GM23338 (cell line): ENCODE data around the gene SRSF8. TPM values are rescaled to one million over a fixed set of nuclear protein-coding genes. Genes with fewer than 3 reads are reported as not detected.

ENCODE experiments used
- ATAC-seq: fragments of 200-7000 bp; cut with Tn5 transposase; 3 replicates; pipeline ENCODE4 v1.9.1; 2020
- DNase-seq: peaks from one replicate; pipeline ENCODE4 v3.0.0-alpha.2; 2015; ENCODE audit warnings: low spot score
- H2AFZ ChIP-seq: fragments of 200-600 bp; sonication (generic); 2 replicates; pipeline ENCODE4 v1.8.0; 2016; ENCODE audit warnings: antibody characterized with exemption, mild to moderate bottlenecking, moderate library complexity
- H3F3A ChIP-seq: fragments of 200-600 bp; sonication (generic); replicated peaks from 2 replicates; pipeline ENCODE4 v1.8.0; 2017; ENCODE audit warnings: antibody characterized with exemption, mixed run types, low read depth
- H3K27ac ChIP-seq: fragments of 200-600 bp; sonication (generic); 2 replicates; pipeline ENCODE4 v1.6.1; 2016; ENCODE audit warnings: low read depth
- H3K27me3 ChIP-seq: fragments of 200-600 bp; sonication (generic); 2 replicates; pipeline ENCODE4 v1.8.0; 2016; ENCODE audit warnings: mild to moderate bottlenecking, mixed run types, moderate library complexity; ENCODE audit not compliant: insufficient read depth
- H3K36me3 ChIP-seq: fragments of 200-600 bp; sonication (generic); 2 replicates; pipeline ENCODE4 v1.8.0; 2016; ENCODE audit warnings: mild to moderate bottlenecking; ENCODE audit not compliant: insufficient read depth
- H3K4me1 ChIP-seq: fragments of 200-600 bp; sonication (generic); 2 replicates; pipeline ENCODE4 v1.8.0; 2016; ENCODE audit warnings: mild to moderate bottlenecking, moderate library complexity; ENCODE audit not compliant: insufficient read depth
- H3K4me2 ChIP-seq: fragments of 200-600 bp; sonication (generic); 2 replicates; pipeline ENCODE4 v1.7.1; 2017; ENCODE audit warnings: mixed run types
- H3K4me3 ChIP-seq: fragments of 200-600 bp; sonication (generic); 2 replicates; pipeline ENCODE4 v1.6.1; 2016; ENCODE audit warnings: mixed run types
- H3K79me2 ChIP-seq: fragments of 200-600 bp; sonication (generic); replicated peaks from 2 replicates; pipeline ENCODE4 v1.8.0; 2017; ENCODE audit warnings: mild to moderate bottlenecking; ENCODE audit not compliant: insufficient read depth
- H3K9me2 ChIP-seq: fragments of 200-600 bp; sonication (generic); 2 replicates; pipeline ENCODE4 v1.8.0; 2017; ENCODE audit not compliant: insufficient read depth
- H4K20me1 ChIP-seq: fragments of 200-600 bp; sonication (generic); replicated peaks from 2 replicates; pipeline ENCODE4 v1.8.0; 2017; ENCODE audit warnings: mild to moderate bottlenecking; ENCODE audit not compliant: insufficient read depth
- H3K27ac Mint-ChIP-seq: 2 replicates; pipeline ENCODE4 v1.8.0; 2020; ENCODE audit warnings: inconsistent platforms, mild to moderate bottlenecking, moderate library complexity, mixed read lengths
- H3K27me3 Mint-ChIP-seq: 3 replicates; pipeline ENCODE4 v1.8.0; 2022; ENCODE audit warnings: low read depth, mild to moderate bottlenecking, moderate library complexity, mixed read lengths, inconsistent platforms; ENCODE audit not compliant: insufficient read depth, poor library complexity
- H3K36me3 Mint-ChIP-seq: 3 replicates; pipeline ENCODE4 v1.8.0; 2021; ENCODE audit warnings: low read depth, mild to moderate bottlenecking, inconsistent platforms, moderate library complexity, mixed read lengths
- H3K4me1 Mint-ChIP-seq: 3 replicates; pipeline ENCODE4 v1.8.0; 2020; ENCODE audit warnings: mild to moderate bottlenecking, inconsistent platforms, mixed read lengths
- H3K4me3 Mint-ChIP-seq: 3 replicates; pipeline ENCODE4 v1.8.0; 2021; ENCODE audit warnings: moderate library complexity, mild to moderate bottlenecking, inconsistent platforms, mixed read lengths
- H3K9me3 Mint-ChIP-seq: 3 replicates; pipeline ENCODE4 v1.8.0; 2020; ENCODE audit warnings: moderate library complexity, mild to moderate bottlenecking, inconsistent platforms, mixed read lengths
- CREB1 ChIP-seq: fragments of 250-450 bp; sonication (Bioruptor Pico); IDR thresholded peaks from 2 replicates; pipeline ENCODE4 v1.5.0; 2020; ENCODE audit warnings: low read depth, mild to moderate bottlenecking, moderate library complexity
- ETS1 ChIP-seq: IDR thresholded peaks from 2 replicates; pipeline ENCODE4 v1.6.1; 2016; ENCODE audit warnings: antibody characterized with exemption
- EZH2 ChIP-seq: fragments of 200-600 bp; sonication (generic); IDR thresholded peaks from one replicate; pipeline ENCODE4 v1.8.0; 2017; ENCODE audit warnings: antibody characterized with exemption, mild to moderate bottlenecking, low read depth; ENCODE audit not compliant: unreplicated experiment
- EZH2phosphoT487 ChIP-seq: fragments of 200-600 bp; sonication (generic); IDR thresholded peaks from one replicate; pipeline ENCODE4 v1.8.1; 2018; ENCODE audit warnings: antibody characterized with exemption; ENCODE audit not compliant: unreplicated experiment
- JUNB ChIP-seq: IDR thresholded peaks from one replicate; pipeline ENCODE4 v1.6.1; 2016; ENCODE audit warnings: antibody characterized with exemption; ENCODE audit not compliant: unreplicated experiment
- NANOG ChIP-seq: IDR thresholded peaks from 2 replicates; pipeline ENCODE4 v1.6.1; 2016; ENCODE audit warnings: antibody characterized with exemption, borderline replicate concordance
- POLR2AphosphoS5 ChIP-seq: IDR thresholded peaks from 2 replicates; pipeline ENCODE4 v1.6.1; 2016; ENCODE audit warnings: antibody characterized with exemption, low read depth
- STAT1 ChIP-seq: IDR thresholded peaks from one replicate; pipeline ENCODE4 v1.6.1; 2016; ENCODE audit warnings: antibody characterized with exemption; ENCODE audit not compliant: unreplicated experiment
- ZNF114 ChIP-seq: fragments of 250-450 bp; sonication (Bioruptor Pico); IDR thresholded peaks from 2 replicates; pipeline ENCODE4 v1.5.0; 2020; ENCODE audit warnings: mild to moderate bottlenecking, moderate library complexity
- ZNF331 ChIP-seq: fragments of 250-450 bp; sonication (Bioruptor Pico); IDR thresholded peaks from 2 replicates; pipeline ENCODE4 v1.5.0; 2020; ENCODE audit warnings: low read depth, mild to moderate bottlenecking, moderate library complexity
- polyA plus RNA-seq: library from polyadenylated mRNA; unstranded; fragments of >200 nt; fragmentation: Nextera tagmentation; extraction: Ambion mirVana; gene quantifications from 2 replicates; pipeline ENCODE4 v1.2.1, GENCODE V29; 2016
- total RNA-seq: library from RNA; depleted of rRNA; stranded (reverse); fragments of >200 nt; shearing (Covaris generic); gene quantifications from 2 replicates; pipeline ENCODE4 v1.2.3, GENCODE V29; 2014
- TF ChIP-seq, protein P1 (sequence below): IDR thresholded peaks from one replicate; pipeline ENCODE4 v1.6.1; 2018; ENCODE audit warnings: antibody characterized with exemption; ENCODE audit not compliant: unreplicated experiment
- TF ChIP-seq, protein P2 (sequence below), 2 experiments: fragments of 200-600 bp in 1 of 2; sonication (generic) in 1 of 2; conservative IDR thresholded peaks; 2 replicates each; pipeline versions ENCODE4 v1.5.1 to v1.6.1; 2016 to 2017; ENCODE audit warnings: antibody characterized with exemption in 2 of 2, low read depth in 2 of 2, mild to moderate bottlenecking in 2 of 2, moderate library complexity in 1 of 2
- TF ChIP-seq, protein P3 (sequence below): fragments of 250-450 bp; sonication (Bioruptor Pico); IDR thresholded peaks from 2 replicates; pipeline ENCODE4 v1.5.0; 2020; ENCODE audit warnings: mild to moderate bottlenecking, moderate library complexity

SRSF8 gene
- total and polyA plus RNA-seq, 2 experiments from 2014 or later: 12.6 to 19.9 TPM

GRCh38 chr11:95081010-95081409, 14.3 kb downstream of the SRSF8 start:
- Mint-ChIP-seq H3K4me3 (no peak overlapping the region), H3K27me3 (no peaks in the 10 kb centered on the region), H3K4me1 (peaks cover 13% of the 10 kb centered on the region; the same call in 2 of the 3 replicates), H3K36me3 (no peaks in the 10 kb centered on the region), H3K9me3 (no peaks in the 10 kb centered on the region), H3K27ac (no peak overlapping the region)
- H3K79me2 ChIP-seq: no peaks in the 10 kb centered on the region
- ATAC-seq (no peak), DNase-seq (no peak)
- H3K36me3 ChIP-seq: no peaks in the 10 kb centered on the region
- no peak overlapping the region for H3K27ac ChIP-seq
- peak overlapping the region; percentile 49; the same call in 1 of the 2 replicates for H3K4me2 ChIP-seq
- TF ChIP-seq STAT1: no peak
- no peak for TF ChIP-seq EZH2phosphoT487
- TF ChIP-seq, protein P1, sequence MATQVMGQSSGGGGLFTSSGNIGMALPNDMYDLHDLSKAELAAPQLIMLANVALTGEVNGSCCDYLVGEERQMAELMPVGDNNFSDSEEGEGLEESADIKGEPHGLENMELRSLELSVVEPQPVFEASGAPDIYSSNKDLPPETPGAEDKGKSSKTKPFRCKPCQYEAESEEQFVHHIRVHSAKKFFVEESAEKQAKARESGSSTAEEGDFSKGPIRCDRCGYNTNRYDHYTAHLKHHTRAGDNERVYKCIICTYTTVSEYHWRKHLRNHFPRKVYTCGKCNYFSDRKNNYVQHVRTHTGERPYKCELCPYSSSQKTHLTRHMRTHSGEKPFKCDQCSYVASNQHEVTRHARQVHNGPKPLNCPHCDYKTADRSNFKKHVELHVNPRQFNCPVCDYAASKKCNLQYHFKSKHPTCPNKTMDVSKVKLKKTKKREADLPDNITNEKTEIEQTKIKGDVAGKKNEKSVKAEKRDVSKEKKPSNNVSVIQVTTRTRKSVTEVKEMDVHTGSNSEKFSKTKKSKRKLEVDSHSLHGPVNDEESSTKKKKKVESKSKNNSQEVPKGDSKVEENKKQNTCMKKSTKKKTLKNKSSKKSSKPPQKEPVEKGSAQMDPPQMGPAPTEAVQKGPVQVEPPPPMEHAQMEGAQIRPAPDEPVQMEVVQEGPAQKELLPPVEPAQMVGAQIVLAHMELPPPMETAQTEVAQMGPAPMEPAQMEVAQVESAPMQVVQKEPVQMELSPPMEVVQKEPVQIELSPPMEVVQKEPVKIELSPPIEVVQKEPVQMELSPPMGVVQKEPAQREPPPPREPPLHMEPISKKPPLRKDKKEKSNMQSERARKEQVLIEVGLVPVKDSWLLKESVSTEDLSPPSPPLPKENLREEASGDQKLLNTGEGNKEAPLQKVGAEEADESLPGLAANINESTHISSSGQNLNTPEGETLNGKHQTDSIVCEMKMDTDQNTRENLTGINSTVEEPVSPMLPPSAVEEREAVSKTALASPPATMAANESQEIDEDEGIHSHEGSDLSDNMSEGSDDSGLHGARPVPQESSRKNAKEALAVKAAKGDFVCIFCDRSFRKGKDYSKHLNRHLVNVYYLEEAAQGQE: no peak
- TF ChIP-seq, protein P2, sequence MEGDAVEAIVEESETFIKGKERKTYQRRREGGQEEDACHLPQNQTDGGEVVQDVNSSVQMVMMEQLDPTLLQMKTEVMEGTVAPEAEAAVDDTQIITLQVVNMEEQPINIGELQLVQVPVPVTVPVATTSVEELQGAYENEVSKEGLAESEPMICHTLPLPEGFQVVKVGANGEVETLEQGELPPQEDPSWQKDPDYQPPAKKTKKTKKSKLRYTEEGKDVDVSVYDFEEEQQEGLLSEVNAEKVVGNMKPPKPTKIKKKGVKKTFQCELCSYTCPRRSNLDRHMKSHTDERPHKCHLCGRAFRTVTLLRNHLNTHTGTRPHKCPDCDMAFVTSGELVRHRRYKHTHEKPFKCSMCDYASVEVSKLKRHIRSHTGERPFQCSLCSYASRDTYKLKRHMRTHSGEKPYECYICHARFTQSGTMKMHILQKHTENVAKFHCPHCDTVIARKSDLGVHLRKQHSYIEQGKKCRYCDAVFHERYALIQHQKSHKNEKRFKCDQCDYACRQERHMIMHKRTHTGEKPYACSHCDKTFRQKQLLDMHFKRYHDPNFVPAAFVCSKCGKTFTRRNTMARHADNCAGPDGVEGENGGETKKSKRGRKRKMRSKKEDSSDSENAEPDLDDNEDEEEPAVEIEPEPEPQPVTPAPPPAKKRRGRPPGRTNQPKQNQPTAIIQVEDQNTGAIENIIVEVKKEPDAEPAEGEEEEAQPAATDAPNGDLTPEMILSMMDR (conservative IDR thresholded peaks at IDR 0.05; ENCODE audit: low read depth in 2 of 2): no peak
- TF ChIP-seq, protein P3, sequence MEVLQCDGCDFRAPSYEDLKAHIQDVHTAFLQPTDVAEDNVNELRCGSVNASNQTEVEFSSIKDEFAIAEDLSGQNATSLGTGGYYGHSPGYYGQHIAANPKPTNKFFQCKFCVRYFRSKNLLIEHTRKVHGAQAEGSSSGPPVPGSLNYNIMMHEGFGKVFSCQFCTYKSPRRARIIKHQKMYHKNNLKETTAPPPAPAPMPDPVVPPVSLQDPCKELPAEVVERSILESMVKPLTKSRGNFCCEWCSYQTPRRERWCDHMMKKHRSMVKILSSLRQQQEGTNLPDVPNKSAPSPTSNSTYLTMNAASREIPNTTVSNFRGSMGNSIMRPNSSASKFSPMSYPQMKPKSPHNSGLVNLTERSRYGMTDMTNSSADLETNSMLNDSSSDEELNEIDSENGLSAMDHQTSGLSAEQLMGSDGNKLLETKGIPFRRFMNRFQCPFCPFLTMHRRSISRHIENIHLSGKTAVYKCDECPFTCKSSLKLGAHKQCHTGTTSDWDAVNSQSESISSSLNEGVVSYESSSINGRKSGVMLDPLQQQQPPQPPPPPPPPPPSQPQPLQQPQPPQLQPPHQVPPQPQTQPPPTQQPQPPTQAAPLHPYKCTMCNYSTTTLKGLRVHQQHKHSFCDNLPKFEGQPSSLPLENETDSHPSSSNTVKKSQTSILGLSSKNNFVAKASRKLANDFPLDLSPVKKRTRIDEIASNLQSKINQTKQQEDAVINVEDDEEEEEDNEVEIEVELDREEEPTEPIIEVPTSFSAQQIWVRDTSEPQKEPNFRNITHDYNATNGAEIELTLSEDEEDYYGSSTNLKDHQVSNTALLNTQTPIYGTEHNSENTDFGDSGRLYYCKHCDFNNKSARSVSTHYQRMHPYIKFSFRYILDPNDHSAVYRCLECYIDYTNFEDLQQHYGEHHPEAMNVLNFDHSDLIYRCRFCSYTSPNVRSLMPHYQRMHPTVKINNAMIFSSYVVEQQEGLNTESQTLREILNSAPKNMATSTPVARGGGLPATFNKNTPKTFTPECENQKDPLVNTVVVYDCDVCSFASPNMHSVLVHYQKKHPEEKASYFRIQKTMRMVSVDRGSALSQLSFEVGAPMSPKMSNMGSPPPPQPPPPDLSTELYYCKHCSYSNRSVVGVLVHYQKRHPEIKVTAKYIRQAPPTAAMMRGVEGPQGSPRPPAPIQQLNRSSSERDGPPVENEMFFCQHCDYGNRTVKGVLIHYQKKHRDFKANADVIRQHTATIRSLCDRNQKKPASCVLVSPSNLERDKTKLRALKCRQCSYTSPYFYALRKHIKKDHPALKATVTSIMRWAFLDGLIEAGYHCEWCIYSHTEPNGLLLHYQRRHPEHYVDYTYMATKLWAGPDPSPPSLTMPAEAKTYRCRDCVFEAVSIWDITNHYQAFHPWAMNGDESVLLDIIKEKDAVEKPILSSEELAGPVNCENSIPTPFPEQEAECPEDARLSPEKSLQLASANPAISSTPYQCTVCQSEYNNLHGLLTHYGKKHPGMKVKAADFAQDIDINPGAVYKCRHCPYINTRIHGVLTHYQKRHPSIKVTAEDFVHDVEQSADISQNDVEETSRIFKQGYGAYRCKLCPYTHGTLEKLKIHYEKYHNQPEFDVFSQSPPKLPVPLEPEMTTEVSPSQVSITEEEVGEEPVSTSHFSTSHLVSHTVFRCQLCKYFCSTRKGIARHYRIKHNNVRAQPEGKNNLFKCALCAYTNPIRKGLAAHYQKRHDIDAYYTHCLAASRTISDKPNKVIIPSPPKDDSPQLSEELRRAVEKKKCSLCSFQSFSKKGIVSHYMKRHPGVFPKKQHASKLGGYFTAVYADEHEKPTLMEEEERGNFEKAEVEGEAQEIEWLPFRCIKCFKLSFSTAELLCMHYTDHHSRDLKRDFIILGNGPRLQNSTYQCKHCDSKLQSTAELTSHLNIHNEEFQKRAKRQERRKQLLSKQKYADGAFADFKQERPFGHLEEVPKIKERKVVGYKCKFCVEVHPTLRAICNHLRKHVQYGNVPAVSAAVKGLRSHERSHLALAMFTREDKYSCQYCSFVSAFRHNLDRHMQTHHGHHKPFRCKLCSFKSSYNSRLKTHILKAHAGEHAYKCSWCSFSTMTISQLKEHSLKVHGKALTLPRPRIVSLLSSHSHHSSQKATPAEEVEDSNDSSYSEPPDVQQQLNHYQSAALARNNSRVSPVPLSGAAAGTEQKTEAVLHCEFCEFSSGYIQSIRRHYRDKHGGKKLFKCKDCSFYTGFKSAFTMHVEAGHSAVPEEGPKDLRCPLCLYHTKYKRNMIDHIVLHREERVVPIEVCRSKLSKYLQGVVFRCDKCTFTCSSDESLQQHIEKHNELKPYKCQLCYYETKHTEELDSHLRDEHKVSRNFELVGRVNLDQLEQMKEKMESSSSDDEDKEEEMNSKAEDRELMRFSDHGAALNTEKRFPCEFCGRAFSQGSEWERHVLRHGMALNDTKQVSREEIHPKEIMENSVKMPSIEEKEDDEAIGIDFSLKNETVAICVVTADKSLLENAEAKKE: no peak
- TF ChIP-seq EZH2: no peak
- TF ChIP-seq ETS1: no peak
- no peak for TF ChIP-seq NANOG
- TF ChIP-seq JUNB: no peak
- no peak for TF ChIP-seq POLR2AphosphoS5
- no peak for TF ChIP-seq ZNF331
- TF ChIP-seq CREB1 (CRISPR knock-in tag): no peak
- no peak for TF ChIP-seq ZNF114 (CRISPR knock-in tag)
- H4K20me1 ChIP-seq: no peaks in the 10 kb centered on the region
- H3K4me1 ChIP-seq: peaks cover 12% of the 10 kb centered on the region
- peak overlapping the region; percentile 94; the same call in 1 of the 2 replicates for H2AFZ ChIP-seq
- no peaks in the 10 kb centered on the region for H3F3A ChIP-seq
- no peaks in the 10 kb centered on the region for H3K9me2 ChIP-seq
- no peak overlapping the region for H3K4me3 ChIP-seq
- H3K27me3 ChIP-seq: no peaks in the 10 kb centered on the region
